NCI-H2029 (cell line): ENCODE measurements around the gene NAPG.
"Not testable (repeated sequence)": the region's sequence is repeated elsewhere in the genome, so short reads cannot be mapped to it uniquely, and the experiment has no call there.

Source experiments
- DNase-seq: peaks from one replicate; lab custom pipeline; 2025; lab: John Stamatoyannopoulos, UW

NAPG gene

DNA sequence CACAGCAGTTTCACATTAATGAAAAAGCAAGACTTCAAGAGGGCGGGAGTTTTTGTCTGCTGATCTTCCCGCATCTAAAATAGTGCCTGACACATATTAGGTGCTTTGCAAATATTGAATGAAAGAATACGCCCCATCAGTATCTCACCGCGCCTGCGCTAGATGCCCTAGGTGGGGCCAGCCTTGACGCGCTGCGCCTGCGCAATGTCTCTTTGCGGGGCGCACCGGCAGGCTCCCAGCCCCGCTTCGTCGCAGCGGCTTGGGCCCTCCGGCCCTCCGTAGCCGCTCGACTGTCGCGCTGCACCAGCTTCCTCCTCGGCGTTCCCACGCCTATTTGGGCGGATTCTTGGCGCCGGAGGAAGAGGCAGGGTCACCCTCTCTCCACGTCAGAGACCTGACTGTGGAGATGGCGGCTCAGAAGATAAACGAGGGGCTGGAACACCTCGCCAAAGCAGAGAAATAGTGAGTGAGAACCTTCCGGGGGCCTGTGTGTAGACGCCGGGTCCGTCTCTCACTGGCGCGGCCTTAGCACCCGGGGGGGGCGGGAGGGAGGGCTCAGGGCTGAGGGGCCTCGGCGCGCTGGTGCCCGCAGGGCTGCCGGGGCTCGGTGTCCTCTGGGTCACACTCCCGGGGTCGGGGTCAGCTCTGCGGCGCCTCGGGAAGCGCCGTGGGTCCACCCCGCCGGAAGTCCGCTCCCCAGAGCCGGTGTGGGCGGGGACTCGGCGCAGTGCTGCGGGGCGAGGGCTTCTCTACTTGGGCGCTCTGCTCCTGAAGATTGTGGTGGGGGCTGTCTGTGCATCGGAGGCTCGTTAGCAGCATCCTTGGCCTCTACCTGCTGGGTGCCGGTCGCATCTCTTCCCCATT lies at the start of gene NAPG:
TSS of gene NAPG (plus strand) at position 331 of the 864 bp plus-strand sequence. CDS start at position 407, 76 bp downstream.
- DNase-seq, result peak; percentile 63

DNA sequence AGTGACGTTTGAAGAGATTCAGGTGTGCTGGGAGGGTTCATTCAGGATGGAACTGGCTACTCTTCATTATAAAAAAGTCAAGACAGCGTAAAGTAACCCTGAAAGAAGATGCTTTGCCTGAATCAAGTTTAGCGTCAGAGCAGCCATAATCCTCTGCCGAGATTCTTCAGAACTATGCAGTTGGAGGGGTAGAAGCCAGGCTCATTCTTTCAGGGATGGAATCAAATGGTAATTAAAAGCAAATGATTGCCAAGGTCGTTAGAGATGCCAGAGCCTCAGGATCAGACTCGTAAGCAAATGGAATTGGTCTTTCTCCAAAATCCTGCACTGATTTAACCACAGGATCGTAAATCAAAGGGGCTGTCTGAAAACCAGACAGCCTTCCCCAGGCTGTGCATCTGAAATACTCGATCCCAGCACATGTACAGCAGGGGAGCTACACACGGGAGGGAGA lies 49.5 kb upstream of the NAPG start:
- DNase-seq, result no peak

DNA sequence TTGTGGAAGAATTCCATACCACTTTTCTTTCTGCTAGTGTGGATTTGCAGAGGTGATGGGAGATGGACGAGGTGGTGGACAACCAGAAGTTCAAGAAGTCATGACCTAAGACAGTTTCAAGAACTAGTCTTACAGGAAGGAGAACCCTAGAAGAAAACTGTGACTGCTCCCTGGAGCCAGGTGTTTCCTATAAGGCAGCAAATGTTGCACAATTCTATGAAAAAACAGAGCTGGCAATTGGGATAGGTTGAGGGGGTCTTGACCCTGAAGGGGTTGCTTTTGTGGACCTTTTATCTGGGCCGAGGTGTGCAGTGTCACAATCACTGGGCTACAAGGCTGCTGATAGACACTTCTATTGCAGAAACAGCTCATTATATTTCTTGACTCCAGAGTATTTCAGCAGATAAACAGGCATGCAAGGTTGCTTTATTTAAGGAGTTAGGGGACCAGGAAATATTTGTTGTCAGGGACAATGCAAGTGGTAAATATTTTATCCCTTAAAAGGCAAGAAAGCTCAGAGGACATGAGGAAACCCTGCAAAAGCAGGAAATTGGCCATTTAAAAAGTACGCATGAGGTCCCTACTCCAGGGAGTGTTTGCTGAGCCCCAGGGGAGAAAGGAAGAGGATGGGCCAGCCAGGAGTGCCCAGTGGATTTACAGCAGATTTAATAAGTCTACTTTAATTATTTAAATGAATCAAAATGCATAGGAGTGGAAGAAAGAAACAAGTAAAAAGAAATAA lies 48.5 kb upstream of the NAPG start:
- no peak for DNase-seq

- no peak for DNase-seq
Measured at GRCh38 chr18:10477863-10478260, 48.0 kb upstream of the NAPG start.

GRCh38 chr18:10481831-10482230 lies 44.0 kb upstream of the NAPG start:
- DNase-seq, result no peak

DNA sequence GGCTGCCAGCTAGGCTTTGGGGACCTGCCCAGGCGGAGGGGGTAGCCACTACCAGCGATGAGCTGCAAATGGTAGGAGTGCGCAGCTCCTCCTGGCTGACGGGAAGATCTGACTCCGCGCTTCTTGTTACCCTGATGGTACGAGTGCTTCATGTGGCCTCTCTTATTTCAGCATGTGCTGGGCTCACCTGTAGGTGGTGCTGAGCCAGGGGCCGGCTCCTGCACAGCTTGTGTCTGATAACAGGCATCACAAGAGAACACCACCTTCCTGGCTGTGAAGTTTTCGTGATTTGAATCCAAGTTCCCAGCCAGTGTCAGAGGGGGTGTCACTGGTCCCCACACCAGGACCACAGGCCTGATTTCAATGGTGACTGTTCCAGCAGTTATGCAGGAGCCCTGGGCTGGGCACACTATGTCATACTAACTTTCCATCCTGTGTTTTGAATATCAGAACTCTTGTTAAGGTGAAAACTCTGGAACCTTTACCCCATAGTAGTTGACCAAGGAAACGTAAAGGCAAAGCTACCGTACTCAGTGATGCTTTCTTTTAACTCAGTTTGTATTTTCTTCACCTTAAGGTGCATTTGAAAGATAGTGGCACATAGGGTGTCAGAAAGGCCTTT lies 43.4 kb upstream of the NAPG start:
- no peak for DNase-seq

- DNase-seq, result no peak
Measured at GRCh38 chr18:10482985-10483949, 42.6 kb upstream of the NAPG start.

DNA sequence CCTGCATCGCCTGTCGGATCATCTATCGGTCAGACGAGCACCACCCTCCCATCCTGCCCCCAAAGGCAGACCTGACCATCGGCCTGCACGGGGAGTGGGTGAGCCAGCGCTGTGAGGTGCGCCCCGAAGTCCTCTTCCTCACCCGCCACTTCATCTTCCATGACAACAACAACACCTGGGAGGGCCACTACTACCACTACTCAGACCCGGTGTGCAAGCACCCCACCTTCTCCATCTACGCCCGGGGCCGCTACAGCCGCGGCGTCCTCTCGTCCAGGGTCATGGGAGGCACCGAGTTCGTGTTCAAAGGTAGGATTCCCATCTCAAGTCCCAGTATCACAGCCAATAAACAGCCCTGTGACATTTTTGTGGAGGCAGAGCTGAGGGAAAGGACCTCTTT lies 40.4 kb upstream of the NAPG start:
- DNase-seq, result no peak

DNA sequence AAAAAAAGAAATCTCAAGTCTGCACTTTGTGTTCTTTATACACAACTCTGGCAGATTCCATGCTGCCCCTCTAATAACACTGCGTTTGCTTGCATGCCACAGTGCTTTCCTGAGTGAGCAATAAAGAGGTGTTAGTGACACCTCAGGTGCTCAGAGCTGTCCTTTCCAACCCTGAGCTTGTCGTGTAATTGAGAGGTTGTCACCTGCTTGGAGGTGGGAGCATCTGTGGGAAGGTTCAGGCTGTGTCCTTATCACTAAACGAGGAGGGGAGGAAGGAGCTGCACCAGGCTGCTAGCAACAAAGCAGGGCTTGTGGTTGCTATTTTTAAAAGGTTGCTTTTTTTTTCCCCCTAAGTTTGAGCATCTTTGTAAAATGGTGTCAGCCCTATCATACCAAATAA lies 39.5 kb upstream of the NAPG start:
- DNase-seq, result no peak

GRCh38 chr18:10487154-10487553 lies 38.7 kb upstream of the NAPG start:
- DNase-seq, result no peak

DNA sequence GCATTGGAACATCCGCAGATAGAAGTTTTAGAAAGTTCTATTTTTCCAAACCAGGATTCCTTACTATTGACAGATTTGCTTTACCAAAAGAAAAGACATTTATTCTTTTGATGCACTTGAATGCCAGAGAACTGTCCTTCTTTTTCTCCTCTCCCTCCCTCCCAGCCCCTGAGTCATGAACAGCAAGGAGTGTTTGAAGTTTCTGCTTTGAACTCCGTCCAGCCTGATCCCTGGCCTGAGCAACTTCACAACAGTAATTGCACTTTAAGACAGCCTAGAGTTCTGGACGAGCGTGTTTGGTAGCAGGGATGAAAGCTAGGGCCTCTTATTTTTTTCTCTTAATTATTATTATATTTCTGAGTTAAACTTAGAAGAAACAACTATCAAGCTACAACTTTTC lies 37.8 kb upstream of the NAPG start:
- DNase-seq, result no peak

DNA sequence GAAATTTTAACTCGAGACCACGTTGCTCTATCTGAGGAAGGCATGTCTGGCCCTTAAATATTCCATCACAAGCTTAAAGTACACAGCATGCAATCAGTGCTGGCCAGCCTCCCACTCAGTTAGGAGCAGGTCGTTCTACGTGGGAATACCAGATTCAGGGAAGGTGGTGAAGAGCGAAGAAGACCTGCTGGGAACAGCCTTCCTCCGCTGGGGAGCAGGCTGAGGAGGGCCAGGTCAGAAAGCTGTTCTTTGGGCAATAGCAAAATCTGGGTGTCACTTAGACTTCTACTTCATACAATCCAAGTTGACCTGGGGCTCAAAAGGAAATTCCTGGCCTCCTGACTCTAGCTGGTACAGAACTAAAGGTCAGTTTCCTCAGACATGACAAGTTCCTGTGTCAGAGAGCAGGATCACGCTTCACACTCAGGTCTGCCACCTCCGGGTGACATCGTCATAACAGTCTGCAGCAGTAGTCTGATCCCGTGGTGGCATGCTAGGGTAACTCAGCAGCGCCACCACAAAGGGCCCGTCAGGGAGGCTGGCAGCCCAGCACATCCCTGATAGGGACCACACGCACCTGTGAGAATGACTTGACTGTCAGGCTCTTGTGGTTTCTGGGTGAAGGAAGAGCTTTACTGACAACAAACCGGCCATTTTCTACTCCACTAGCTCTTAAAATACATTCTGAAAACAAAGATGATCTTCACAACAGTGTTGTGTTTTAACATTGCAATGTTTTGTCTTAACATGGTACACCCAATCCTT lies 35.2 kb upstream of the NAPG start:
- DNase-seq, result no peak

- no peak for DNase-seq
Measured at GRCh38 chr18:10495936-10496335, 29.9 kb upstream of the NAPG start.

DNA sequence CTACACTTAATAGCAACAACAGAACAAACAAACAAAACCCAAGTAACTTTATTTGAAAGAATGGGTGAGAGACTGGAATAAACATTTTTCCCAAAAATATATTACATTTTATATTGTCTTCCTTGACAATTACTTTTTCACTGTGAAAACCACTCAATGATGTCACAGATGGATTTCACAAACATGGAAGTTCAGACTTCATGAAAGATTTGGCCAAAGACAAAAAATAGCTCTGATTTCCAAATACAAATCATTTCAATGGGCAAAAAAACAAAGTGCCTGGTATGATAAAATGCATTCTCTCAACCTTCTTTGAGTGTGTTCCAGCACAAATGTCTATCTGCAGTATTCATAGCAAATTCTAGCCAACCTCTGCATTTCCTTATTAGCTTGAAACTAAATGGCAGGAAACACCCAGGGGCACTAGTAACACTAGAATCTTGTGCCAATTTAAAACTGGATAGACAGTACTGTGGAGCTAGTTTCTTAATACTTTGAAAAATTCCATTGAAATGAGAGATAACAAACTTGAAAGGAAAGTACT lies 28.5 kb upstream of the NAPG start:
- no peak for DNase-seq

DNA sequence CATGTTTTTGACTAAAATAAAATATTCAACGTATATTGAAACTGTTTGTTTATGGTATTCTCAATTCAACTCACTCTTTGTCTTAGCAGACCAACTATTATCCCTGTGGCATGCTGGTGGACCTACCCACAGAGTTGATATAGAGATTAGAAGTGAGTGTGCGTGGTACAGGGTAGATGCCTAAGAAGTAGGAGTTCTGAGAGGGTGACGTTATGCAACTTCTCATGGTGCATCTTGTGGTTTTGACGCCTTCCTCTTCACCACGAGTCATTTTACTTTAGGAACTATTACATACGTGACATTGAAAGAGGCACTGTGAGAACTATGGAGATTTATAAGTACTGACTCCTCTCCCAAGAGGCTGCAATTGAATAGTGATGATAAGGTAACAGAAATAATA lies 26.6 kb upstream of the NAPG start:
- DNase-seq, result no peak

DNA sequence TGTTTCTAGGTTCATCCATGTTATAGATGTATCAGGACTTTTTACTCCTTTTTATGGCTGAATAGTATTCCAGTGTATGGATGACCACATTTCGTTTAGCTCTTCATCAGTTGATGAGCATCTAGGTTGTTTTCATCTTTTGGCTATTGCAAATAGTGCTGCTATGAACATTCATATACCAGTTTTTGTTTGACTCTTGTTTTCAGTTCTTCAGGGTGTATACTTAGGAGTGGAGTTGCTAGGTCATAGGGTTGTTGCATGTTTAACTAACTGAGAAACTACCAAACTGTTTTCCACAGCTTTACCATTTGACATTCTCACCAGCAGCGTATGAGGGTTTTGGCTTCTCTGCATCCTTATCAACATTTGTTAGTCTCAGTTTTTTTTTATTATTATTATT lies 25.8 kb upstream of the NAPG start:
- DNase-seq, result no peak

DNA sequence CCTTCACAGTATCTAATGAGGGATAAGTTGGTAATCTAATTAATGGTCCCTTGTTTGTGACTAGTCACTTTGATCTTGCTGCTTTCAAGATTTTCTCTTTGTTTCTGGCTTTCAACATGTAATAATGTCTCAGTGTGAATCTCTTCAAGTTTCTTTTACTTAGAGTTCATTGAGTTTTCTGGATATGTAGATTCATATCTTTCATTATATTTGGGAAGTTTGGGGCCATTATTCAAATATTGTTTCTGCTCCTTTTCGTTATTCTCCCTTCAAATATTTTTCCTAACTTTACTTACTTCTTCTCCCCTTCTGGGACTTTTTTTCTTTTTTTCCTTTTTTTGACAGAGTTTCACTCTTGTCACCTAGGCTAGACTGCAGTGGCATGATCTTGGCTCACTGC lies 21.1 kb upstream of the NAPG start:
- DNase-seq, result no peak

GRCh38 chr18:10505892-10506291 lies 19.9 kb upstream of the NAPG start:
- not testable (repeated sequence) for DNase-seq

GRCh38 chr18:10508591-10508990 lies 17.2 kb upstream of the NAPG start:
- DNase-seq, result no peak

DNA sequence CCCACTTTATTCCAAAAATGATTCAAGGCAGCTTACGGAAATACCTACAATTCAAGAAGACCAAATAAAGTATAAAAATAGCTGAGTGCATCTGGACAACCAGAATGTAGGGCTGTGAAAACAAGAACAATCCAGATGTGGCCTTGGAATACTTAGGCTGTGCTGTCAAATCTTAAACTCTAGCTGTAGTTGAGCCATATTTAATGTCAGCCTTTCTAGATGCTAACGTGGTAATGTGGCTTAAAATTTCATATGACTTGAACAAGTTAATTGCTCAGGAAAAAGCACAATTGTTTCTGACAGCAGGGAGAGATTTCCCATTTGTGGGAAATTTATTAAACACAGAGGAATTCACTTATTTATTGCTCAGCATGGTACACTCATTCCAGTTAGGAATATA lies 14.6 kb upstream of the NAPG start:
- no peak for DNase-seq

GRCh38 chr18:10514082-10514481 lies 11.7 kb upstream of the NAPG start:
- no peak for DNase-seq
